Fibroblast of mammary gland (primary cell): ENCODE data around the gene EPB41L1.

ENCODE experiments used
- DNase-seq: peaks from one replicate; pipeline ENCODE4 v3.0.0-alpha.2; 2010; ENCODE audit warnings: low read depth
- H3K4me3 ChIP-seq: 2 replicates; pipeline ENCODE4 v1.5.1; 2011; ENCODE audit warnings: low read depth, mild to moderate bottlenecking, low read length, moderate library complexity; ENCODE audit not compliant: control insufficient read depth
- CTCF ChIP-seq: conservative IDR thresholded peaks from 2 replicates; pipeline ENCODE4 v1.5.1; 2011; ENCODE audit warnings: low read depth, low read length, inconsistent platforms; ENCODE audit not compliant: control insufficient read depth, insufficient read depth

The EPB41L1 gene

DNA sequence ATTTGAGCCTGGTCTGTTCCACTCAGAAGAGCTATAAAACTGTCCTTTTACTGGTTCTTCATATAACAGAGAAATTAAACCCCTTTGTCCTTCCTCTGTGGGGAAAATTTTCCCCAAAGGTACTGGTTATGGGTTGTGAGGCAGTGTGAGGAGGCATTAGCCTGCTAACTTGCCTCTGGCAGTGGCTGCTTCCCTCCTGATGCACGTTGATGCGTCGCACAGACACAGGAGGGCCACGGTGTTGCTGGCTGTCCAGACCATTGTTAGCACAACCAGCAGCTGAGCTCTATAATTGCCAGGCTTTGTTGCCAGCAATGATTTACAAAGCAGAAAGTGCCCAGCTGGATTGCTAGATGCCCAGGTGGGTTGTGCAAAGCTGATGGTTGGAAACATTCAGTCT is 91.9 kb downstream of the EPB41L1 start:
- H3K4me3 ChIP-seq: no peak overlapping the region
- DNase-seq: no peak
- no peak for TF ChIP-seq CTCF

DNA sequence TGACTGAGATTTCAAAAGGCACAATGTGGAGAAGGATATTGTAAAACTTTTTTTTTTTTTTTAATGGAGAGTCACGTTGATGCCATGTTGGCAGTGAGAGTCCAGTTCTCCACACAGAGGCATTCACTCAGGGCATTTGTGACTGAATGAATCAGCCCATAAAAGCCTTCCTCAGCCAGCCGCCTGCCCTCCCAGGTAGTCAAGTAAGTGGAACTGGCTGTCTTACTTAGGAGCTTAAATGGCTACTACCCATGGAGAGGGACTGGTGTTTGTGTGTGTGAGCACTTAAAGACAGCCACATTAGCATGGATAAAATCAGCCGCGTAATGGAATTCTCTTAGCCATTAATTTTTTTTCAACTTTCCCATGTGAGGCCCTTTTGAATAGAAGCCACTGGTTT is 94.3 kb downstream of the EPB41L1 start:
- no peak for TF ChIP-seq CTCF
- no peak for DNase-seq
- H3K4me3 ChIP-seq: no peak overlapping the region

- no peak for DNase-seq
- no peak overlapping the region for H3K4me3 ChIP-seq
- TF ChIP-seq CTCF: no peak
Measured at GRCh38 chr20:36249450-36249849, 94.9 kb downstream of the EPB41L1 start.

GRCh38 chr20:36251426-36251825 is 96.9 kb downstream of the EPB41L1 start:
- no peak for DNase-seq
- no peak for TF ChIP-seq CTCF
- H3K4me3 ChIP-seq: no peak overlapping the region

DNA sequence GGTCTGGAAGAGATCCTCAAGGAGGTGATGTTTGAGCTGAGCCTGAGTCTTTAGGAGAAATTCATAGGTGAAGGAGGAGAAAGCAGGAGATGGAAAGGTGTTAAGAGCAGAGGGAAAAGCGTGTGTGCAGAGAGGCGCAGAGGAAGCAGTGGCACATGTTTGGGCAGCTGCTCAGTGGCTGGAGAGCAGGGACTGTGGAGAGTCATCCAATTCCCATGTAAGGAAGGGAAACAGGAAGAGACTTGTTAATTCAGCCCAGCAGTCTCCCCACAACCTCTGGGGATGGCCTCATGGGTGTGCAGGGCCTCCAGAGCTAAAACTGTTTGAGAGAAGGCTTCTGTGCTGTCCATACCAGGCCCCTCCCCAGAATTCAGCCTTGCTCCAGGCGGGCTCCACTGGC is 98.0 kb downstream of the EPB41L1 start:
- no peak overlapping the region for H3K4me3 ChIP-seq
- no peak for DNase-seq
- no peak for TF ChIP-seq CTCF

DNA sequence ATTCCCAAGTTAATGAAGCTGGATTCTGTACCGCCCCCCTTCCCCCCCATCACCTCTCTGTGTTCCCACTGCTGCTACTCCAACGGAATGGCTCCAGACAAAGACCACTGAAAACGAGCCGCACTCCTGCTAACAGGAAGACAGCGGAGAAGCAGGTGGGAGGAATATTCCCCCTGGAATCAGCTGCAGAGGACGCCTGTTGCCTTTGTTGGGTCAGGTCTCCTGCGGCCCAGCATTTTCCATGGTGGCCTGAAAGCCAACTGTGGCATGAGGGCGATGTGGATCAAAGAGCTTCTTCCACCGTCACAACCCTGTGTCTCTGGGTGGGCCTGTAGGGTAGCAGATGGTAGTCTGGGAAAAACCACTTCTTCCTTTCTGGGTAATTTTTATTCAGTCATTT is 98.5 kb downstream of the EPB41L1 start:
- no peak for TF ChIP-seq CTCF
- DNase-seq: no peak
- H3K4me3 ChIP-seq: no peak overlapping the region

DNA sequence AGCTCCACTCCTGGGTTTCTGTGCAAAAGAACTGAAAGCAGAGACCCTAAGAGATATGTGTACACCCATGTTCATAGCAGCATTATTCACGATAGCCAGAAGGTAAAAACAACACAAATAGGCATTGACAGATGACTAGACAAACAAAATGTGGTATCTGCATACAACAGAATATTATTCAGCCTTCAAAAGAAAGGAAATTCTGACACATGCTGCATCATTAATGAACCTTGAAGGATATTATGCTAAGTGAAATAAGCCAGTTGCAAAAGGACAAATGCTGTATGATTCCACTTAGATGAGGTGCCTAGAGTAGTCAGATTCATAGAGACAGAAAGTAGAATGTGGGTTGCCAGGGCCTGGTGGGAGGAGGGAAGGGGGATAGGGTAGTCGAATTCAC is 99.5 kb downstream of the EPB41L1 start:
- no peak for DNase-seq
- TF ChIP-seq CTCF: no peak
- no peak overlapping the region for H3K4me3 ChIP-seq
